Karpas-422 (cell line): ENCODE measurements around the gene PSMB9. TPM values are rescaled to one million over a fixed set of nuclear protein-coding genes. Genes with fewer than 3 reads are reported as not detected.

ENCODE experiments used
- DNase-seq: peaks from one replicate; pipeline ENCODE4 v3.0.0-alpha.2; 2015
- H2AFZ ChIP-seq: fragments of 200-600 bp; sonication (generic); 2 replicates; pipeline ENCODE4 v1.6.1; 2014; ENCODE audit warnings: antibody characterized with exemption, low read length, mixed read lengths
- H3K27ac ChIP-seq: fragments of 200-600 bp; sonication (generic); 2 replicates; pipeline ENCODE4 v1.5.1; 2014; ENCODE audit warnings: mild to moderate bottlenecking, low read length, moderate library complexity
- H3K27me3 ChIP-seq: fragments of 200-600 bp; sonication (generic); 2 replicates; pipeline ENCODE4 v1.6.1; 2014; ENCODE audit warnings: low read length, mixed read lengths
- H3K36me3 ChIP-seq: fragments of 200-600 bp; sonication (generic); 2 replicates; pipeline ENCODE4 v1.6.1; 2014; ENCODE audit warnings: low read length, mixed read lengths; ENCODE audit not compliant: insufficient read depth
- H3K4me1 ChIP-seq: fragments of 200-600 bp; sonication (generic); 2 replicates; pipeline ENCODE4 v1.6.1; 2014; ENCODE audit warnings: mild to moderate bottlenecking, low read length, mixed read lengths
- H3K4me2 ChIP-seq: fragments of 200-600 bp; sonication (generic); 2 replicates; pipeline ENCODE4 v1.6.1; 2014; ENCODE audit warnings: low read length, low read depth, mild to moderate bottlenecking; ENCODE audit not compliant: poor library complexity, severe bottlenecking
- H3K4me3 ChIP-seq: fragments of 200-600 bp; sonication (generic); 2 replicates; pipeline ENCODE4 v1.5.1; 2014; ENCODE audit warnings: mild to moderate bottlenecking, antibody characterized with exemption, low read length, mixed read lengths
- H3K79me2 ChIP-seq: fragments of 200-600 bp; sonication (generic); 2 replicates; pipeline ENCODE4 v1.6.1; 2014; ENCODE audit warnings: mild to moderate bottlenecking, low read length, mixed read lengths
- H3K9ac ChIP-seq: fragments of 200-600 bp; sonication (generic); 2 replicates; pipeline ENCODE4 v1.6.0; 2014; ENCODE audit warnings: low read length
- H3K9me2 ChIP-seq: fragments of 200-600 bp; sonication (generic), shearing (Covaris generic); replicated peaks from 2 replicates; pipeline ENCODE4 v1.6.0; 2014; ENCODE audit warnings: mild to moderate bottlenecking, low read length, moderate library complexity; ENCODE audit not compliant: insufficient read depth
- H3K9me3 ChIP-seq: fragments of 300-700, 200-600 bp; sonication (generic); 2 replicates; pipeline ENCODE4 v1.6.1; 2014; ENCODE audit warnings: low read length, mixed read lengths
- H4K20me1 ChIP-seq: fragments of 200-600 bp; sonication (generic); 2 replicates; pipeline ENCODE4 v1.6.1; 2014; ENCODE audit warnings: mild to moderate bottlenecking, antibody characterized with exemption, low read length, low read depth; ENCODE audit not compliant: insufficient read depth
- total RNA-seq: library from RNA; depleted of rRNA; stranded (reverse); fragments of >200 nt; shearing (Covaris generic); gene quantifications from 2 replicates; pipeline ENCODE4 v1.2.3, GENCODE V29; 2014; ENCODE audit warnings: low replicate concordance

PSMB9 gene
- total RNA-seq, 1 experiment from 2014 or later, result 185 TPM

DNA sequence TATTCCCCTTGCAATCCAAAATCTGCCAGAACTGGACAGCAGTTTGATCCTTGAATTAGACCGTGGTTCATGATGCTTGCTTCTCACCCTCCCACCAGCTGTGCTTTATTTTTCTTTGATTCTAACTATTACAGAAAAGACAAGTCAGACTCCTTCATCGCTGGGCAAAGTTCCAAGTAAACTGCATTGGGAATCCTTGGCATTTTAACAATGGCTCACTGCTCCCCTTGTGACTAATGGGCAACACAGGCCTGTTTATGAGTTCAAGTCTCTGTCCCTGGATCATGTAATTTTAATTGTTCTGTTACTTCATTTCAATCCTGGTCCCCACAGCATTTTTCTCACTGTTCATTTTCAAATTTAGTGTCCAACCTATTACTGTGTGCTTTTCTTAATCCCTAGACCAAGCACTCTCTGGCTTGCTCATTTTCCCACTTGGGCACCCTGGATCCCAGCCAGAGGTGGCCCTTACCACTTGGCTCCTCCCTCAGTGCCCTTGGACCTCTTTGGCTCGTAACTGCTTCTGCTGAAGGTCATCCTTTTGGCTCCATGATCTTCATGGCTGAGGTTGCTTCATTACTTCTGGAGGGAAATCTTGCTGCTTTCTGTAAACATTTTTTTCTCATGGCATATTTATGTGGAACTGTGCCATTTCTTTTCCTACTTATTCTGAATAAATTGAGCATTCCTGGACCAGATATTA lies 32.8 kb downstream of the PSMB9 start:
- Histone ChIP-seq H3K4me2 (no peak overlapping the region), H3K4me1 (peaks cover 11% of the 10 kb centered on the region), H2AFZ (no peak overlapping the region), H3K9ac (no peak overlapping the region), H3K9me3 (no peaks in the 10 kb centered on the region), H3K9me2 (no peaks in the 10 kb centered on the region), H4K20me1 (no peaks in the 10 kb centered on the region), H3K4me3 (no peak overlapping the region), H3K36me3 (no peaks in the 10 kb centered on the region), H3K79me2 (no peaks in the 10 kb centered on the region), H3K27me3 (no peaks in the 10 kb centered on the region), H3K27ac (no peak overlapping the region)
- no peak for DNase-seq

DNA sequence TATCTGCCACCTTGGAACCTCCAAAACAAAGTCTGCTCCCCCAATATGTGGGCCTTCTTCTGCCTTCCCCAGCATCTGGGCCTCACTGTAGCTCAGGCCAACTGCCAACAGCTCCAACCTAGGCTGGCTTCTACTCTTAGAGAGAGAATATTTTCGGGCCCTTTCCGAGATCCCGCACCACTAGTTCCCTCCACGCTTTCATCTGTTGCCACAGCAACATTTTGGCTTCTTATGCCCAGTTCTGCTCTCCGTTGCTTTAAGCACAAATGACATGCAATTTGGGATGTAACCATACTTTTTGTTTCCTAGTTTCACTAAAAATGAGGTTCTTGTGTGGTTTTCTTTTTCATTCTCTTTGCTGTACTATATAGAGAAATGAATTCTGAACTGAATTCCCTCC lies 33.6 kb downstream of the PSMB9 start:
- Histone ChIP-seq H3K36me3 (no peaks in the 10 kb centered on the region), H4K20me1 (no peaks in the 10 kb centered on the region), H3K9me2 (no peaks in the 10 kb centered on the region), H3K4me1 (peaks cover 9% of the 10 kb centered on the region), H3K4me3 (no peak overlapping the region), H3K27me3 (no peaks in the 10 kb centered on the region), H2AFZ (no peak overlapping the region), H3K79me2 (no peaks in the 10 kb centered on the region), H3K9me3 (no peaks in the 10 kb centered on the region), H3K9ac (no peak overlapping the region), H3K27ac (no peak overlapping the region), H3K4me2 (no peak overlapping the region)
- DNase-seq, result no peak

DNA sequence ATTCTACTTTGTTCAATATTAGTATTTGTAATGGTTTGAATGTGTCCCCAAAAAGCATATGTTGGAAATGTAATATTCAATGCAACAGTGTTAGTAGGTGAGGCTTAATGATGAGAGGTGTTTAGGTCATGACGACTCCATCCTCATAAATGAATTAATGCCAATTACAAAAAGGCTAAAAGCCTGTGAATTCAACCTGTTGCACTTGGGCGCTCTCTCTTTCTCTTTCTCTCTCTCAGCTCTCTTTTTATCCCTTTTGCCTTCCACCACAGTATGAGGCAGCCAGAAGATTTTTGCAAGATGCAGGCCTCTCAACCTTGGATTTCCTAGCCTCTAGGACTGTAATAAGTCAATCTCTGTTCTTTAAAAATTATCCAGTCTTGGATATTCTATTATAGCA lies 34.6 kb downstream of the PSMB9 start:
- H3K36me3 ChIP-seq, result no peaks in the 10 kb centered on the region
- no peaks in the 10 kb centered on the region for H3K9me2 ChIP-seq
- no peaks in the 10 kb centered on the region for H3K27me3 ChIP-seq
- no peak overlapping the region for H3K9ac ChIP-seq
- no peaks in the 10 kb centered on the region for H3K79me2 ChIP-seq
- H2AFZ ChIP-seq, result no peak overlapping the region
- no peak overlapping the region for H3K27ac ChIP-seq
- H3K4me3 ChIP-seq, result no peak overlapping the region
- peaks cover 14% of the 10 kb centered on the region for H3K4me1 ChIP-seq
- H3K4me2 ChIP-seq, result no peak overlapping the region
- DNase-seq, result no peak
- no peaks in the 10 kb centered on the region for H4K20me1 ChIP-seq
- no peaks in the 10 kb centered on the region for H3K9me3 ChIP-seq

DNA sequence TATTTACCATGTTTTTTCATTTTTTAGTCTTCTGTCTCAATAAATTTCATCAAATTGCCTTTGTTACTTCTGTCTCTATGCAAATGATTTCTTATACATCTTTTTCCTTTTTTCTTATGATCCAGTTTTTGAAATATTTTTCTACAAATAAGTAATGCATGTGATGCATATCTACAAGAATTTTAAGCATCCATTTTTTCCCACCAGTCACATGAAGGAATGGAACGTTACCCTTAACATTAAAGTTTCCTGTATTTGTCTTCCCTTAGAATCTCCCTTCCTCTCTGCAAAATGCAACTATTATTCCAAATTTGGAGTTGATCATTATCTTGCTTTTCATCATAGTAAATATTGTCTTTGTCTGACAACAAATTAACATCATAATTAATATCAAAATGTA lies 35.5 kb downstream of the PSMB9 start:
- H3K9ac ChIP-seq, result no peak overlapping the region
- no peak for DNase-seq
- no peak overlapping the region for H3K4me2 ChIP-seq
- H3K27ac ChIP-seq, result no peak overlapping the region
- H2AFZ ChIP-seq, result no peak overlapping the region
- no peaks in the 10 kb centered on the region for H3K9me2 ChIP-seq
- H4K20me1 ChIP-seq, result no peaks in the 10 kb centered on the region
- no peaks in the 10 kb centered on the region for H3K9me3 ChIP-seq
- H3K27me3 ChIP-seq, result no peaks in the 10 kb centered on the region
- peaks cover 11% of the 10 kb centered on the region for H3K4me1 ChIP-seq
- H3K4me3 ChIP-seq, result no peak overlapping the region
- H3K36me3 ChIP-seq, result no peaks in the 10 kb centered on the region
- no peaks in the 10 kb centered on the region for H3K79me2 ChIP-seq

DNA sequence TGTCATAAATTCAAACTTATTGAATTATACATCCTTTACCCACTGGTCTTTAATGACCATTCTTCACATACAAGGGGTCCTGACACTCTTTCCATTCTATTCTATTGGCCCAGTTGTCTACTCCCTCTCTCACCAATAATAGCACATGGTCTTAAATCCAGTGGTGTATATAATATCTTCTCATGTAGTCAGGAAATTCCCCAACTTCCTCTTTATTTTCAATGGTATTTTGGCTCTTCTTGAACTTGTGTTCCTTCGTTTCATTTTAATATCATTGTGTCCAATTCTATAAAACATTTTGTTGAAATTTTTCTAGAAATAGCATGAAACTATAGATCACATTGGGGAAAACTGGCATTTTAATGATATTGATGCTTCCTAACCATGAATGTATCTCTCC lies 36.8 kb downstream of the PSMB9 start:
- H3K27ac ChIP-seq, result no peak overlapping the region
- no peaks in the 10 kb centered on the region for H3K27me3 ChIP-seq
- H3K9me3 ChIP-seq, result no peaks in the 10 kb centered on the region
- H3K4me3 ChIP-seq, result no peak overlapping the region
- no peaks in the 10 kb centered on the region for H4K20me1 ChIP-seq
- no peak for DNase-seq
- H3K36me3 ChIP-seq, result no peaks in the 10 kb centered on the region
- no peak overlapping the region for H3K9ac ChIP-seq
- no peaks in the 10 kb centered on the region for H3K9me2 ChIP-seq
- no peak overlapping the region for H2AFZ ChIP-seq
- no peak overlapping the region for H3K4me2 ChIP-seq
- H3K4me1 ChIP-seq, result peaks cover 21% of the 10 kb centered on the region
- H3K79me2 ChIP-seq, result no peaks in the 10 kb centered on the region

DNA sequence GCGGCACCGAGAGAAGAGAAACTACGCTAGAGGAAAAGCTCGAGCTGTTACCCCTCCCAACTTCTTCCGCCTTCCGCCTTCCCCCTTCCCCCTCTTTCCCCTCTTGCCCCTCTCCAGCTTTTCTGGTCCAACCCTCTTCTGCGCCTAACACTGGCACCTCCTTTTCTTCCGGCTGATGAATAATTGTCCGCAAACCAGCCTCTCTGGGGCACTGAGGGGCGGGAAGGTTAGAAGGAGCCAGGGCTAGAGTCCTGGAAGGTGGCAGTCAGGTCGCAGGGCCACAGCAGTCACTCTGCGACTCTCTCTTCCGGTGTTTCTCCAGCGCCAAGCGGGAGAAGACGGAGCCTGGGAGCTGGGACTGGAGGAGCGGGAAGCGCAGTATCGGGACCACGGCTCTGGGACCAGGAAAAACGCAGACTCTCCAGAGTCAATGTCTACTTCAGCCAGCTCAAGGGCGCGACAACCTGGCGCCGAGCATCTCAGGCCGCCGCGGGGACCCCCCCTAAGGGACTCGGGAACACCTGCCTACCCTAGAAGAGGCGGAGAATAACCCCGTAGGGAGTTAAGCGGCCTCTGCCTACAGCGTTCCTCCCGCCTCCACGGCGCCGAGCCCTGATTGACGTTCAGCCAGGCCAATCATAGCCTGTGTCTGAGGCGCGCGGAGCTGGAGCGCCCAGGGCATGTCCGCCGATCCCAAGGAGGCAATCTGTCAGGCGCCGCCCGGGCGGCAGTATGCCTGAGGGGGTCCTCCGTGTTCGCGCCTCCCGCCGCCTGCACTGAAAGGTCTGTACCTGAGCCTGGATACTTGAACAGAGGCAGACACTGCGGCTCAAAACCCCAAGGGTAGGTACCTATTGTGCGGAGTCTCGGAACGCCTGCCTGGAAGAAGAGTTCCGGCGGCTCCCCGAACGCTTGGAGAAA lies 40.4 kb downstream of the PSMB9 start:
- Histone ChIP-seq H3K4me3 (peak overlapping the region; percentile 90), H3K9me3 (no peaks in the 10 kb centered on the region), H4K20me1 (no peaks in the 10 kb centered on the region), H3K9me2 (no peaks in the 10 kb centered on the region), H3K9ac (peak overlapping the region; percentile 84), H3K27ac (peak overlapping the region; percentile 62), H2AFZ (peak overlapping the region; percentile 90), H3K27me3 (no peaks in the 10 kb centered on the region), H3K79me2 (no peaks in the 10 kb centered on the region), H3K36me3 (0 out of 2 replicates have a peak, but pooled peaks cover 4% of the 10 kb centered on the region), H3K4me2 (peak overlapping the region; percentile 97), H3K4me1 (peaks cover 22% of the 10 kb centered on the region)
- peak; percentile 98 for DNase-seq

DNA sequence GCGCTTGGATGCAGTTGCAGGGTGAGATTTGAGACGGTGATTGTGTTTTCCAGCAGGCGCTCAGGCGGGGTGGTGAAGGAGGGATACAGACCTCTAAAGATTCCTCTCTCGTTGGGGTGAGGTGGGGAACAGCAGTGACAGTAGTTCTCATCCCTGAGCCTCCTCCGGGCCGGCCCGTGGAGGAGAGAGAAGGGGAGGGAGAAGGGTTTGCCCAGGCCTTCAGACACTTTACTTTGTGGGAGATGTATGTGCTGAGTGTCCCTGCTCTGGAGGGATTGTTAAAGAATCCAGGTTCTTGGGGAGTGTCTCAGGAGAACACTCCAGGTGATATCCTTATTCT lies 41.0 kb downstream of the PSMB9 start:
- H3K79me2 ChIP-seq, result no peaks in the 10 kb centered on the region
- peak overlapping the region; percentile 97 for H3K4me2 ChIP-seq
- H3K27me3 ChIP-seq, result no peaks in the 10 kb centered on the region
- DNase-seq, result peak; percentile 63
- no peaks in the 10 kb centered on the region for H3K9me2 ChIP-seq
- H2AFZ ChIP-seq, result peak overlapping the region; percentile 90
- H3K27ac ChIP-seq, result no peak overlapping the region
- peak overlapping the region; percentile 90 for H3K4me3 ChIP-seq
- H4K20me1 ChIP-seq, result no peaks in the 10 kb centered on the region
- H3K4me1 ChIP-seq, result peaks cover 22% of the 10 kb centered on the region
- peak overlapping the region; percentile 84 for H3K9ac ChIP-seq
- H3K9me3 ChIP-seq, result no peaks in the 10 kb centered on the region
- H3K36me3 ChIP-seq, result 0 out of 2 replicates have a peak, but pooled peaks cover 4% of the 10 kb centered on the region

DNA sequence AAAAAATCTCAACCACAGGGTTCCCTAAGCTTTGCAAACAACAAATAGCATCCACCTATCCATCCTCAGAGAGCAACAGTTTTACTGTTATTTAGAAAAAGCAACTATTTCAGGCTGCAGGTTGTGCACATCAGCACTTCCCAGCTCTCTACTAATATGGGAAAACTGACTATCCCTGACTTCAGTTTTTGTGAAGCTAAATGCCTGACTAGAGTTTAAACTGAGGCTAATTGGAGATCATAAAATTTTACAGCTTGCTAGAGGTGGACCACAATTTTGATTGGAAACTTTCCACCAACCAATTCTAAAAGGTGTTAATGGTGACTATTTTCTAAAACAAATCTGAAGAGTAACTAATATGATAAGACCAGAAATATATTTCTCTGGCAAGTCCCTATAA lies 50.0 kb downstream of the PSMB9 start:
- Histone ChIP-seq H4K20me1 (no peaks in the 10 kb centered on the region), H3K79me2 (no peaks in the 10 kb centered on the region), H3K4me1 (peaks cover 6% of the 10 kb centered on the region), H3K4me2 (no peak overlapping the region), H2AFZ (no peak overlapping the region), H3K36me3 (no peaks in the 10 kb centered on the region), H3K9ac (no peak overlapping the region), H3K9me2 (no peaks in the 10 kb centered on the region), H3K27ac (no peak overlapping the region), H3K9me3 (no peaks in the 10 kb centered on the region), H3K4me3 (no peak overlapping the region), H3K27me3 (no peaks in the 10 kb centered on the region; the same call in 1 of the 2 replicates)
- no peak for DNase-seq
